Measurements from ENCODE around the gene OR2V2. TPM values are rescaled to one million over a fixed set of nuclear protein-coding genes. Genes with fewer than 3 reads are reported as not detected.

OR2V2 gene
- total and polyA plus RNA-seq, 10 of the 15 experiments (the other 5 are each of a cell fraction or from before 2014, with no cell fraction given) = 0.26 TPM; not detected in 9

GRCh38 chr5:181195249-181195761, 47.9 kb downstream of the OR2V2 start (continued):
- TF ChIP-seq E2F8 (IDR thresholded peaks at IDR 0.05; ENCODE audit: low read depth, partially characterized antibody) (no peak), EED (IDR thresholded peaks at IDR 0.05; ENCODE audit: low read depth) (no peak), NR2F1 (conservative IDR thresholded peaks at IDR 0.05) (no peak), DPF2 (IDR thresholded peaks at IDR 0.05) (no peak), ZNF24 (IDR thresholded peaks at IDR 0.05) (no peak), IRF4 (IDR thresholded peaks at IDR 0.05; ENCODE audit: low read depth, low read length) (no peak)

- Histone ChIP-seq H2AFZ (ENCODE audit: control insufficient read depth, low read depth, low read length) (no peak overlapping the region), H3K27ac (ENCODE audit: control insufficient read depth, insufficient read depth) (no peak overlapping the region), H4K20me1 (ENCODE audit: control insufficient read depth, insufficient read depth) (no peaks in the 10 kb centered on the region), H3K4me2 (ENCODE audit: control insufficient read depth, insufficient read depth) (no peak overlapping the region), H3K27me3 (replicated peaks in 1 of 2; ENCODE audit: control insufficient read depth in 2 of 2, insufficient read depth in 2 of 2, low read length in 1 of 2) (no peaks in the 10 kb centered on the region), H3K79me2 (ENCODE audit: control insufficient read depth, insufficient read depth, low read length) (no peaks in the 10 kb centered on the region; the same call in 1 of the 2 replicates), H3K4me1 (ENCODE audit: control insufficient read depth, insufficient read depth, low read length) (peaks cover 21% of the 10 kb centered on the region), H3K9ac (ENCODE audit: control insufficient read depth, insufficient read depth, low read length) (no peak overlapping the region), H3K9me3 (replicated peaks; ENCODE audit: control insufficient read depth, insufficient read depth, low read length) (no peaks in the 10 kb centered on the region), H3K4me3 (no peak overlapping the region), H3K36me3 (ENCODE audit: control insufficient read depth in 2 of 2, insufficient read depth in 2 of 2, low read length in 1 of 2) (no peaks in the 10 kb centered on the region)
- no peak for DNase-seq (ENCODE audit: low read depth, low spot score)
- no peak for ATAC-seq
- SMC1A ChIA-PET (ENCODE audit: uncharacterized antibody, unreplicated experiment) = interaction anchor here (1.8 to 3.0 kb wide), 2 partner anchors 9 to 13 kb away, joined by 10 to 15 read pairs; no protein-coding TSS in a partner anchor
- WGBS (ENCODE audit: insufficient coverage, insufficient replicate concordance, low lambda C conversion rate, missing lambda C conversion rate) = 61% methylated on average over 8 of the region's 8 CpGs
- in situ Hi-C loops (cut with MboI) = no loop called here
- FAIRE-seq = no peak
- intact Hi-C loops (cut with micrococcal nuclease; ENCODE audit: unreplicated experiment) = no loop called here
- no TSS peak for BruUV-seq (replicated peaks)
- CTCF ChIA-PET = interaction anchor here (0.8 to 1.5 kb wide), 2 partner anchors 9 to 63 kb away, joined by 3 to 5 read pairs; no protein-coding TSS in a partner anchor
- RAD21 ChIA-PET (ENCODE audit: unreplicated experiment) = interaction anchor here (1.5 to 3.1 kb wide), 4 partner anchors 9 to 57 kb away, joined by 4 to 10 read pairs (median 8); no protein-coding TSS in a partner anchor
- POLR2A ChIA-PET = interaction anchor here (0.6 to 3.1 kb wide), 4 partner anchors 9 to 50 kb away, joined by 3 to 18 read pairs (median 3); no protein-coding TSS in a partner anchor
- no peak for TF ChIP-seq RAD21 (IDR thresholded peaks at IDR 0.05; ENCODE audit: insufficient read depth, low read depth, low read length)
- no peak for TF ChIP-seq MYC (IDR thresholded peaks at IDR 0.05; ENCODE audit: insufficient read depth, insufficient read length, insufficient replicate concordance, low read length, severe bottlenecking)
- no peak for TF ChIP-seq HCFC1 (IDR thresholded peaks at IDR 0.05; ENCODE audit: low read length)
- no peak for TF ChIP-seq TAF1 (IDR thresholded peaks at IDR 0.05; ENCODE audit: borderline replicate concordance, low read depth, low read length)
- no peak for TF ChIP-seq PRDM15 (CRISPR knock-in tag; IDR thresholded peaks at IDR 0.05)
- TF ChIP-seq ESRRA (IDR thresholded peaks at IDR 0.05; ENCODE audit: low read length) = no peak
- TF ChIP-seq STAT1 (conservative IDR thresholded peaks at IDR 0.05) = no peak
Measured at GRCh38 chr5:181197326-181197951, 50.1 kb downstream of the OR2V2 start.
